Stimulated activated CD8-positive, alpha-beta memory T cell treated with anti-CD3 and anti-CD28 coated beads, Interleukin-15, amount 100 ng/mL, for 48 hours (primary cell): ENCODE results near the gene PIK3AP1.
A peak's percentile ranks its signal among the peaks of the same experiment; 100 is the strongest.

Experiments used
- DNase-seq, 2 donors: peaks; one replicate each; pipeline ENCODE4 v3.0.0-alpha.2; 2020; ENCODE audit warnings: low read depth in 2 of 2

Gene PIK3AP1

DNA sequence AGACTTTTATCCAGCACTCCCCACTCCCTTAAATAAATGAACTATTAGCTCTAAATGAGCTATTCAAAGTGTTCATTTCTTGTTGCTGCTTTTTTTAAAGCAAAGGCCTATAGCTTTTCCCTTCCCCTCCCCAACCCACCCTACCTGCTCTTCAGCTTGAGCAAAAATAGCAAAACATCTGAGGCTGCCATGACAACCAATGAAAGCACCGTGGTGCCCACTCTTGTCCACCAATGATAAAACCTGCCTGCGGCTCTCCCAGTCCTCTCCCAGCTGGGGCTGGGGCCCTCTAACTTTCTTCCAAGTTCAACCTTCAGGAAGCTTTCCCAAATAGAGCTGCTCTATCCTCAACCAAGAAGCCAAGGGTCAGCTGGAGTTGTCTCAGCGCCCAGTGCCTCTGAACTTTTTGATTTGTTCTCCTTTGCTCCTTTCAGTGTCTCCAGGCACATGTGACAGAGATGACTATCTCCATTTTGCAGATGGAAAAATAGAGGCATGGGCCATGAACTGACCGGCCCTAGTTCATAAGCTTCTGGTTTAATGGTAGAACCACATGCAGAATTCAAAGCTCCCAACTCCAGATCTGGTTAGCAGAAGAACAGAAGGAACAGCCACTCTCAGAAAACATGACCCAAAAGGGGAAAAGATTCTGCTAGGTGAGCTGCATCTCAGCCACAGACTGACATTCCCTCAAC lies 47.7 kb downstream of the PIK3AP1 start:
- no peak for DNase-seq

DNA sequence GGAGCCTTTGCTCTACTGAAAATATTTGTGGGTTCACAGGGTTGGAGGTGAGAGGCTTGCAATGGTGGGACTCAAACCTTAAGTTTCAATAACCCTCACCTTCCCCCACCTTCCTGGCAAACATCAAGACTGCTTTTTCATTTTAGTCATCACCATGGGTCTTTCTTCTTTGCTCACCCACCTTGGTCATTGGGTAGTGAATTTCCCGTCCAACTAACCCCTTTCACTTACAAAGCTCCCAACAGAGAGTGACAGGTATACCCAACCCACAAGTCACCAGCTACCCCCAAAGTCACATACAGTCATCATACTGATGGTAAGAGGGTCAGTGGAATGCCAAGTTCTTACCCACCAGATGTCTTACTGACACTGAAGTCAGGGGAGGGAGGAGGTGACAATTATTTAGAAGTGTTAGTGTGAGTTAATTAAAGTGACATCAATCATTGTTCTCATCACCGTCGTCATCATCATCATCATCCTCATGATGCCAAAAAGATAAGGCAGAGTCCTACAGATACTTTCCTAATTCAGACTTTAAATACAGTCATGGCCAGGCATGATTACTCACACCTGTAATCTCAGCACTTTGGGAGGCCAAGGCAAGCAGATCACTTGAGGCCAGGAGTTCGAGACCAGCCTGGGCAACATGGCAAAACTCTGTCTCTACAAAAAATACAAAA lies 49.0 kb downstream of the PIK3AP1 start:
- DNase-seq = no peak

- no peak for DNase-seq
Measured at GRCh38 chr10:96670786-96671185, 49.5 kb downstream of the PIK3AP1 start.

- DNase-seq = no peak
Measured at GRCh38 chr10:96667401-96667800, 52.9 kb downstream of the PIK3AP1 start.

DNA sequence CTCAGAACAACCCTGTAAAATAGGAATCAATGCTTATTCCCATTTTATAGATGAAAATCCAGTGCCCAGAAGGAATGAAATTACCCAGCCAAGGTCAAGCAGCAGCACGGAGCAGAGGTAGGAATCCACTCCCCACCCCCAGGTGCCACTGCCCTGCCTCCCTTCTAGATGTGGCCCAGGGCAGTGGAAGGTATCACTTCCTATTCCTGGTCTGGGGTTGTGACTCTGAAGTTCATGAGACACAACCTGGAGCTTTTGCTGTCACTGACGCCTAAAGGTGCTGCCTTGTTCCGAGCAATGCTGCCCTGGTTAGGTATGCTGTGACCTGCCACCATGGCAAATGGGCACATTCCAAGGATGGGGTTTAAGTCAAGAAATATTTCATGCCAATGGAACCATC lies 53.6 kb downstream of the PIK3AP1 start:
- no peak for DNase-seq

DNA sequence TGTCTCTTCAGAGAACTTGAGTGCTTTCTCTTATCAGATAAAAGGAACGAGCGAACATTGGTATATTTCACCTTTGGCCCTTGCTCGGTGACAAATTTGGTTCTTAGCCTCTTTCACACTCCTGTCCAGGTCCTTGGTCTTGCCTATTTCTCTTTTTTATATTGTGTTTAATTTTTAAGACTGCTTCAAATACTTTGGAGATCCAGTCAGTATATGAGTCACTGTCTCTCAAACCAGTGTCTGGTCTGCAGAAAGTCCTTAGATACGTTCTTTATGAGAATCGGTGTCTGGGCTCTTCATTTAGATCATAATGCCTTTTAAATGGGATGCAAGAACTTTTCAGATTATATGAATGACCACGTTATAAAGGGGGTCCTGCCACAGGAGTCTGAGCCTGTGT lies 55.0 kb downstream of the PIK3AP1 start:
- DNase-seq = no peak

DNA sequence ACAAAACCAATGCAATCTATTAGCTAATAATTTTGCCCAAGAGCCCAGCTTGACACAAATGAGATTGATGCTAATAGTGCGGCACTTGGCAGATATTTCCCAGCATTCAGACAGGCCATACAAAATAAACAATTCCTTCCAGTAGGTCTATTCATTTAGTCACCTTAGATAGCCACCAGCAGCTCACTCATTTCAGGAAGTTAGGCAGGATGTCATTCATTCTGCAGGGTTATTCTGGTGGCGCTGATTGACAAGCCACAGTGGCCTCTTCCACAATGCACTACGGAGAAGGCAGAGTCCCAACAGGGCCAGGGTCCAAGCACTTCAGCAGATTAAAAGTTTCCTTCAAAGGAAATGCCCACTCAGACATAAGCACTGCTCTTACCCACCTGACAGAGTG lies 55.8 kb downstream of the PIK3AP1 start:
- DNase-seq = no peak

- DNase-seq = no peak
Measured at GRCh38 chr10:96663797-96664196, 56.5 kb downstream of the PIK3AP1 start.

DNA sequence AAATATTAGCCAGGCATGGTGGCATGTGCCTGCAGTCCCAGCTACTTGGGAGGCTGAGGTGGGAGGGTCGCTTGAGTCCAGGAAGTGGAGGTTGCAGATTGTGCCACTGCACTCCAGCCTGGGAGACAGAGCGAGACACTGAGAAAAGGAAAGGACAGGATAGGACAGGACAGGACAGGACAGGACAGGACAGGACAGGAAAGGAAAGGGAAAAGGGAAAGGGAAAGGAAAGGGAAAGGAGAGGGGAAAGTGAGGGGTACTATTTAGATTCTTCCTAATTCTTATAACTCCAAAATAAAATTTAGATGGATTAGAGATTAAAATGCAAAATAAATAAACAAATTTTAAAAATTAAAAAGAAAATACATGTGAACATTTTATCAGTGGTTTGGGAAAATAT lies 58.7 kb downstream of the PIK3AP1 start:
- DNase-seq = no peak

- DNase-seq = no peak
Measured at GRCh38 chr10:96660297-96660696, 60.0 kb downstream of the PIK3AP1 start.

DNA sequence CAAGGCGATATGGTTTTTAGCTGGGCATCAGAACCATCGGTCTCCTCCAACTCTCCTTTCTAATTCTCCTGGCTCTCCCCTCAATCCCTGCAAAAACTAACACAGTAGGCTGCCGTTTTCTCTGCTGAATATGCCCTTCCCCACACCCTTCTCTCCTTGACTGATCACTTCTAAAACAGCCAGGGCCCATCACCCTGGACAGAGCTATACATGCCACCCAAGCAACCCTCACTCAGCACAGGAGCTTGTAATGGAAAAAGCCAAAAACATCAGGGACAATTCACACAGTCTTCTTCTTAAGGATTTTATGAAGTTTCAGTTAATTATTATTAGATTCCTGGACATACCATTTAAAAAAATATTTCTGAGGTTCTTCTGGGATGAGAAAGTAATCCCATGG lies 61.5 kb downstream of the PIK3AP1 start:
- DNase-seq = no peak

GRCh38 chr10:96657385-96657784 lies 62.9 kb downstream of the PIK3AP1 start:
- DNase-seq = no peak

DNA sequence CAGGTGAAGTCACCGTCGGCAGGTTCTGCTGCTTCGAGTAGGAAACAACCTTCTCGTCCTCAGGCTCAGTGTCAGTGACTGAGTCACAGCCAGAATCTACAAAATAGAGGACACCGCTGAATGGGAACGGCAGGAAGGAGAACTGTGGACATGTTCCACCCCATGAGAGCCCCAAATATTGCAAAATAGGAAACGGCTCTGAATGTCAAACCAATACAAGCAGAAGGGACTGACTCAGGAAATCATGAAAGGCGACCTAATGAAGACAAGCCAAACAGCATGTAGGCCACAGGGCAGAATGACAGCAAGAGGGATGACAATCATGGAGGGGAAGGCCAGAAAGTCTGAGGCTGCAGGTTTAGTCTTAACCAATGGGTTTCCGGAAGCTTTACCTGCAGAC lies 63.5 kb downstream of the PIK3AP1 start:
- DNase-seq = no peak

- DNase-seq = no peak
Measured at GRCh38 chr10:96656198-96656577, 64.1 kb downstream of the PIK3AP1 start.

GRCh38 chr10:96655461-96656197 lies 64.7 kb downstream of the PIK3AP1 start:
- DNase-seq = no peak

GRCh38 chr10:96651998-96652431 lies 68.3 kb downstream of the PIK3AP1 start:
- DNase-seq = peak; percentile 20 to 61

GRCh38 chr10:96650958-96651357 lies 69.4 kb downstream of the PIK3AP1 start:
- DNase-seq = no peak

DNA sequence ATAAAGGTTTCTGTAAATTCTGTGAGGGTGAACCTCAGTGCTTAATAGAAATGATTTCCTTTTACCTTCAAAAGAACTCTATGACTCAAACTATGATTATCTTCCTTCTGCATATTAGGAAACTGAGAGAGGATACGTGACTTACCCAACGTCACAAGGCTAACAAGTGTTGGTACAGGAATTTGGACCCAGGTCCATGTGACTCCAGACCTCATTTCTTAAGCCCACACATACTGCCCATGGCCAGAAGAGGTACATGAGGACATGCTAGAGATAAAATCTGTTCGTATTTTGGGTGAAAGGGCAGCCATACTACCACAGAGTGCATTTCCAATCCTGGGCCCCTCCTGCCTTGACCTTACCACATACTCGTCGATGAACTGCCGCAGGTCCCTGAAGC lies 72.0 kb downstream of the PIK3AP1 start:
- DNase-seq = no peak

DNA sequence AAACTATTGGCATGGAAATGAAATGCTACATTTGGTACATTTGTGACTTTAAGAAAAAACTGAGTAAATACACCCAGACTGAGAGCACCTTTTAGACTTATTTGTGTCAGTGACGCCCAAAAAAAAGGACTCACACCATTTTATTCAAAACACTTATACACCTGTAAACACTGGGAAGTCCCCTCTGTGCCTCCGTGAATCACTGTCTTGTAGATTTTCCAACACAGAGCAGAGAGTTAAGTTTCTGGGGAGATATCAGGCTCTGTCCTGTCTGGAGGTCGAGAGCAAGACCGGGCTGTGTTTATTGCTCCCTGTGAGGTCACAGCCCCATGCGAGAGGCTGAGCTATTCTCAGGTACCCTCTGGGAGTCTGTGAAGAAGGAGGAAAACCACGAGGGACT lies 72.8 kb downstream of the PIK3AP1 start:
- no peak for DNase-seq

GRCh38 chr10:96646751-96647166 lies 73.6 kb downstream of the PIK3AP1 start:
- DNase-seq = no peak

GRCh38 chr10:96646301-96646700 lies 74.0 kb downstream of the PIK3AP1 start:
- DNase-seq = no peak

DNA sequence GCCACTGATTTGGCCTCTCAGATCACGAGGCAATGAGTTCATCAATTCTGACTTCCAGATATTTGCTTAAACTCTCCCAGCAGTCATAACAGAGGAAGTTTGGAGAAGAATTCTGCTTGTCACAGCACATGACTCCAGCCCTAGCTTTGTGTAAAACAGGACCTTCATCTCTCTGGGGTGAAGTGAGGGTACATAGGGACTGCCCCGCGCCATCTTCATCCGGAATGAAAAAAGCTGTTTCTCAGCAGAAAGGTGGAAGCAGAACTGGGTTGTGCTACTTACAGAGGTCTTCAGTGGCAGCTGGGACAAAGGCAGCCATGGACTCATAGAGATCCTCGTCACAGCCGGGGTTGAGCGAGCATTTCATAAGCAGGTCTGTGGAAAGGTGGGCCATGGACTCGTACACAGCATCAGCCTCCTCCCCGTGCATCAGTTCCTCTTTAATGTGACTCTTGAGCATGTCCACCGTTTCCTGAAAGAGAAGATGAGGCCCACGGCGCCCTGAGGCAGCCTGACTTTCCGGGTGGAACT lies 75.1 kb downstream of the PIK3AP1 start:
- no peak for DNase-seq

DNA sequence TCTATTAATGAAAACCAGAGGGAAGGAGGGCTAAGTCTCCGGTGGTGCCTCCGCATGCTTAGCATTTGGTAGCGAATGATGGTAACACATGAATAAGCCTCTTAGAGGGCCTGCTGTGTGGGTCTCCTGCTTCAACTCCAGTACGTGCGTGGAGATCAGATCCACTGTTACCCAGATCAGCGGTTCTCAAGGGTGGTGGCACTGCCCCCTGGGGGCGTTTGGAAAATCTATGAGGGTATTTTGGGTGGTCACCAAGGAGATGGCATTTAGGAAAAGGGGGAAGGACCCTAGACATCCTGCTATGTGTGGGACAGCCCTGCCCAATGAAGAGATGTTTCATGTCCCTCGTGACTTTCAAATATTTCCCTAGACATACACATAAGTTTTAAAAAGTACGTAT lies 76.4 kb downstream of the PIK3AP1 start:
- no peak for DNase-seq
